Fibroblast of mammary gland (primary cell): ENCODE results near the gene SARS1.

Experiments used
- DNase-seq: peaks from one replicate; pipeline ENCODE4 v3.0.0-alpha.2; 2010; ENCODE audit warnings: low read depth
- H3K4me3 ChIP-seq: 2 replicates; pipeline ENCODE4 v1.5.1; 2011; ENCODE audit warnings: low read depth, mild to moderate bottlenecking, low read length, moderate library complexity; ENCODE audit not compliant: control insufficient read depth
- CTCF ChIP-seq: conservative IDR thresholded peaks from 2 replicates; pipeline ENCODE4 v1.5.1; 2011; ENCODE audit warnings: low read depth, low read length, inconsistent platforms; ENCODE audit not compliant: control insufficient read depth, insufficient read depth

The SARS1 gene

DNA sequence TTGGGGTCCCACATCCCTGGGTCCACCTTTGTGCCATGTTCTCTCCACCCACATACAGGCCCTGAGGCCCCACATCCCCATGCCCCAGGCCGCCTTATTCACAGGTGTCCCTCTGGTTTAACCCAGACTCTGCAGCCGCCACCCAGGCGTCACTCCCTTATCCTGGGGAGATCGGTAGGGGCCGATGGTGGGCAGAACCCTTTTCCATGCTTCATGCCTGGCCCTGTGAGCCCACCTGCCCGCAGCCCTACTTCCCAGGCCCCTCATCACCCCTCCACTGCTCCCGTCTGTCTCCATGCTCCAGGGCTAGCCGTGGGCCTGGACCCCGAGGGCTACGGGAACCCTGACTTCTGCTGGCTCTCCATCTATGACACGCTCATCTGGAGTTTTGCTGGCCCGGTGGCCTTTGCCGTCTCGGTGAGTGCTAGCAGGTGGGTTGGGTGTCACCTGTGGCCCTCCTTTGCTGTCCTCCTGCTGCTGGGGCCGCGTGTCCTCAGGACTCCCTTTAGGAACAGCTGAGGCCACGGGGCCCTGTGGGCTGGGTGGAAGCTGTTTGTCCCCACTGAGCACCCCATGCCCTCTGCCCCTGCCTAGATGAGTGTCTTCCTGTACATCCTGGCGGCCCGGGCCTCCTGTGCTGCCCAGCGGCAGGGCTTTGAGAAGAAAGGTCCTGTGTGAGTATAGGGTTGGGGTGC lies 57.1 kb downstream of the SARS1 start:
- DNase-seq: no peak
- no peak overlapping the region for H3K4me3 ChIP-seq
- TF ChIP-seq CTCF: no peak

DNA sequence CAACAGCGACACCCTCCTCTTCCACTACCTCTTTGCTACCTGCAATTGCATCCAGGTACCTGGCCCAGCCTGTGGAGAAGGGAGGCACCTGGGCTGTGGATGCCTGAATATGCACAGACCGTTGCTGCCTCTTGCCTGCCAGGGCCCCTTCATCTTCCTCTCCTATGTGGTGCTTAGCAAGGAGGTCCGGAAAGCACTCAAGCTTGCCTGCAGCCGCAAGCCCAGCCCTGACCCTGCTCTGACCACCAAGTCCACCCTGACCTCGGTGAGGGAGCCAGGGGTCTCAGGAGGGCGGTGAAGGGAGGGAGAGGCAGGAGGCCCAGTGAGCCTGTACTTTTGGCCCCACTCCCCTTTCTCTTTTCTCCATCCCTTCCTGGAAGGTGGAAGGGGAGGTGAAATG lies 57.7 kb downstream of the SARS1 start:
- no peak for TF ChIP-seq CTCF
- no peak overlapping the region for H3K4me3 ChIP-seq
- no peak for DNase-seq

DNA sequence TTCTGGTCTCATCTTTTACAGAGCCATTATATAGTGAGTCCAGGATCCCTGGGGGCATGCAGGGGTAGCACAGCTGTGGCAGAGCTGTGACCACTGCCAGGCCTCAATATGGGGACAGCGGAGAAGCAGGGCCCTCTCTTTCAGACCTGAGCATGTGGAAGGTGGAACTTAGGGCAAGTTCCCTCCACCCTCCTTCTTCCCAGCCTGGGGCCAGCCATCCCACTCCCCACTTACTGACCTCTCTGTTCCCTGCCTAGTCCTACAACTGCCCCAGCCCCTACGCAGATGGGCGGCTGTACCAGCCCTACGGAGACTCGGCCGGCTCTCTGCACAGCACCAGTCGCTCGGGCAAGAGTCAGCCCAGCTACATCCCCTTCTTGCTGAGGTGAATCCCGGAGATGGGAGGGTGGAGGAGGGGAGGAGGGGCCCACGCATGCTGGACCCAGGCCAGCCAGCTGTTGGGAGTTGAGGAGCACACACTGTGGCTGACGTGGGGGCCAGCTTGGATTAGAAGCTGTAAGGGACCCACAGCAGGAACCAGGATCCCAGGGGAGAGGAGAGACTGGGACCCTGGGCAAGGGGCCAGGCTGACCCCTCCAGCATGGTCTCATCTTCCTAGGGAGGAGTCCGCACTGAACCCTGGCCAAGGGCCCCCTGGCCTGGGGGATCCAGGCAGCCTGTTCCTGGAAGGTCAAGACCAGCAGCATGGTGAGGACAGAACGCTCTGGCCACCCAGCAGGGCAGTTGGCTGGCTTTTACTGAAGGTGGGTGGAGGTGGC lies 58.5 kb downstream of the SARS1 start:
- DNase-seq: no peak
- no peak for TF ChIP-seq CTCF
- H3K4me3 ChIP-seq: no peak overlapping the region

- H3K4me3 ChIP-seq: no peak overlapping the region
- no peak for DNase-seq
- TF ChIP-seq CTCF: no peak
Measured at GRCh38 chr1:109272831-109273547, 59.3 kb downstream of the SARS1 start.

GRCh38 chr1:109273570-109274288 lies 60.0 kb downstream of the SARS1 start:
- no peak for DNase-seq
- TF ChIP-seq CTCF: no peak

More at GRCh38 chr1:109273570-109274288, 60.0 kb downstream of the SARS1 start:
- no peak overlapping the region for H3K4me3 ChIP-seq
